Melanocyte of skin (primary cell): ENCODE data around the gene SLCO1B1. TPM values are rescaled to one million over a fixed set of nuclear protein-coding genes. Genes with fewer than 3 reads are reported as not detected.

Source experiments
- total RNA-seq, 2 donors: library from RNA; depleted of rRNA; stranded (reverse); fragments of >200 nt; gene quantifications; 2 replicates each; pipeline ENCODE4 v1.2.3, GENCODE V29; 2012

The SLCO1B1 gene
- not detected for total RNA-seq

DNA sequence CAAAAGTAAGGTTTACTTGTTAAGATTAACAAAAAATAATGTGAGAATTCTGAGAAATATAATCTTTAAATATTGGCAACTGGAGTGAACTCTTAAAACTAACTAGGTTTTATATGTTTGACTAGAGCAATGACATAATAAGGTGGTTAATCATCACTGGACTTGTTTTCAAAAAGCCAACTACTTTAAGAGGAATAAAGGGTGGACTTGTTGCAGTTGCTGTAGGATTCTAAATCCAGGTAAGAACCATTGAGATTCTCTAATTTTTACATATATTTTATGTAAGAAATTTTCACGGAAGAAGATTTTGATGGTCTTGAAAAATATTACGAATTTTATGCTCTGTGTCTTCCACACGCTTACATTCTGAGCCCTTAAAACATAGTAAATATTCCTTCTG, at the start of gene SLCO1B1:
TSS of gene SLCO1B1 (plus strand) at position 197 of the 400 bp plus-strand sequence. CDS start 10,381 bp downstream, outside the sequence.

Other genes starting within 250 kb of the SLCO1B1 start
- gene SLCO1A2, start 203.7 kb downstream of the SLCO1B1 start, total RNA-seq, result under 1 TPM in 1 of 2 donors, not detected in 1; under 0.01 TPM
- gene IAPP, start 241.7 kb downstream of the SLCO1B1 start, total RNA-seq, result not detected